ENCODE measurements around the gene OSTM1.
A peak's percentile ranks its signal among the peaks of the same experiment; 100 is the strongest.

OSTM1 gene

DNA sequence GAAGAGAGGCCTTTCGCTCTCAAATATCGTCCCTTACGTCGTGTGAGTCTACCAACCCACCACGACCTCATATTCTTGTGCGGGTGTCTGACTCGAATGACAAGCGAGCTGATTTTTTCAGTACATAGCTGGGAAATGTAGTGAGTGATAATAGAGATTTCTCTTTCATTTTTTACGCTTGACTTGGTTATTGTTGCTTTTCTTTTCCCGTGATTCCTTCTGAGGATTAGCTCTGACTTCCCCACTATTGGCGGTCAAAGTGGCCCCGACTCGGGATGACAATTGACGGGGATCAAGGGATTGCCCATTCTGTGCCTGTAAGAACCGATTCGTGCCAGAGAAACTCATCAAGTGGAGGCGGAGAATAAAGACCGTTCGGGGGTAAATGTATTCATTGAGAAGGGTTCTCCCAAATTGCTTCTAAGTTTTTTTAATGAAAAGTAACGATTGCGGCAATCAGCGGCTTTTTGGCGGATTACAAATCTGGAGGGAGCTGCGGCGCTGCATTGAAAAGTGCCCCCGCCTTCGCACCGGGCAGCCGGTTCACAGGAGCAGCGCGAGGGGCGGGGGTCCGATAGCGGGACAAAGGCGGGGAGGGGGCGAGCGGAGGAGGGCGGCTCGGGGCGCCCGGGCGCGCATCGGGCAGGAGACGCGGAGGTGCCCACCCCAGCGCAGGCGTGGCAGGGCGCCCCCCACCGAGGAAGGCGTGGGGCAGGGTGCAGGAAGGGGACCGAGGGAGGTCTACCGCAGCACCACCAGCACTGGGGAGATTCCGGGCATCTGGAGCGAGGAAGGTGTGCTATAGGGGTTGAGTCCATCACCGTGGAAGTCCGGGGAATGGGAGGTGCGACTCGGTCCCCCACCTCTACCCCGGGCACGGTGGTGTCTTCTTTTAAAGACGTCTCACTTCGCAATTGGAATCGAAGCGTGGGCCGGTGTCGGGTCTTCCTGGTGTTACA lies 44.5 kb upstream of the OSTM1 start:
- H3K36me3 ChIP-seq (ENCODE audit: insufficient read depth, insufficient read length, low read length) = no peaks in the 10 kb centered on the region
- no peak for TF ChIP-seq ZNF274 (IDR thresholded peaks at IDR 0.05; ENCODE audit: low read depth, low read length)
- no peak for TF ChIP-seq YY1 (IDR thresholded peaks at IDR 0.05; ENCODE audit: insufficient read depth, insufficient read length)
- TF ChIP-seq SUZ12 (IDR thresholded peaks at IDR 0.05; ENCODE audit: extremely low read depth, insufficient read depth, insufficient read length) = peak; percentile 23
- DNase-seq (ENCODE audit: low read depth, low spot score) = no peak
- H3K27me3 ChIP-seq (ENCODE audit: insufficient read depth, insufficient read length) = peaks cover 96% of the 10 kb centered on the region
- no peaks in the 10 kb centered on the region for H3K9me3 ChIP-seq (ENCODE audit: insufficient read depth, low read length)
- H3K4me1 ChIP-seq (ENCODE audit: insufficient read depth, insufficient read length) = peaks cover 12% of the 10 kb centered on the region
- peak overlapping the region; percentile 19 for H3K4me3 ChIP-seq (ENCODE audit: insufficient read length, low read depth)
- H3K9ac ChIP-seq (ENCODE audit: insufficient read length, low read depth) = peak overlapping the region; percentile 36

DNA sequence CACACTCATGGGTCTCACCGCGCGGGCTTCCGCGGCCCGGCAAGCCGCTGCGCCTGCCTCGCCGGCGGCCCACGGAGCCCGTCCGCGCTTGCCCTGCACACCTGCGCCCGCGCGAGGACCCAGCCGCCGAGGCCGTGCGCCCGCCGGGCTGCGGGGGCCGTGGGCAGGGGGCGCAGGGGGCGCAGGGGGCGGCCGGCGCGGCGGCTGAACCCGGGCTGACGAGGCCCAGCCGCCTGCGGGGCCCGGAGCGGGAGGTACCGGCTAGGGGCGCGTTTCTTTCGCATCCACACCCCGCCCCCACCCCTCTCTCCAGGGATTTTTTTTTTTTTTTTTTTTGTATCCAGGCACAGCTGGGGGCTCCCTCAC lies 43.8 kb upstream of the OSTM1 start:
- peaks cover 92% of the 10 kb centered on the region for H3K27me3 ChIP-seq (ENCODE audit: insufficient read depth, insufficient read length)
- peaks cover 10% of the 10 kb centered on the region for H3K4me1 ChIP-seq (ENCODE audit: insufficient read depth, insufficient read length)

DNA sequence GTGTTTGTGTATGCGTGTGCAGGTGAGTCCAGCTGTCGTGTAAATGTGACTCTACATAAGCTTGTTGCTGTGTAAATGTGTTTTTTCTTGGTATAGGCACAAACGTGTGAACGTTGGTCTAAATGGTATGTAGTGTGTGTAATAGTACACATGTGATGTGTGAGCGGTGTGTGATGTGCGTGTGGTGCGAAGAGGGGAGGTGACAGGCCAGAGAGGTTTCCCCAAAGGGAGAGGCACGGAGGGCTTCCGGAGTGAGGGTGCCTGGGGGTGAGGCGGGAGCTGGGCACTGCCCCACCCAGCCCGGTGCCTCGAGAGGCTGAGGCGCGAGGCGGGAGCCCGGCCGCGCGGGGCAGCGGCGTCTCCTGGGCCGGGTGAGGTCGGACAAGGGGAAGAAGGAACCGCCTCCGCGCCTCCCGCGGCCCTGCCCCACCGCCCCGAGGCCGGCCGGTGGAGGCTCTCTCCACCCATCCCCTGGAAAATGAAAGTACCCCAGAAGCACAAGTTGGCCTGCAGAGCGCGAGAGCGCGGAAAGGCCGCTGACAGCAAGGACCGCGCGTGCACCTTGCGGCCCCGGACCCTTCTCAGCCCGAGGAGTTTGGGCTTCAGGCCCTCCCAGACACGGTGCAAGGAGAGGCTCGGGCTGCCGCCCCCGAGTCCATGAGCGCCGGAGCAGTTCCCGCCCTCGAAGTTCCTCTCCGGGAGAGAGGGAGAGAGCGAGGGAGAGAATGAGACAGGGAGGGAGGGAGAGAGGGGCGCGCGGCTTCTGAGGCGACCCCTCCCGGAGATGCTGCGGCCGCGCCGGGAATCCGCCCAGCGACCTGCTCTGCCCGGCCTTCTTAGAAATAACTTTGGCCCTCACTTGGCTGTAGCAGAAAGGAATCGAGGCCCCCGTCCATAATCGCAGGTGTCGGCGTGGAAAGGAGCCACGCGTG lies 43.2 kb upstream of the OSTM1 start:
- Histone ChIP-seq H3K9ac (ENCODE audit: insufficient read length, low read depth) (no peak overlapping the region), H3K36me3 (ENCODE audit: insufficient read depth, insufficient read length, low read length) (no peaks in the 10 kb centered on the region), H3K4me1 (ENCODE audit: insufficient read depth, insufficient read length) (peaks cover 12% of the 10 kb centered on the region), H3K4me3 (ENCODE audit: insufficient read length, low read depth) (peak overlapping the region; percentile 28), H3K27me3 (ENCODE audit: insufficient read depth, insufficient read length) (peaks cover 92% of the 10 kb centered on the region), H3K9me3 (ENCODE audit: insufficient read depth, low read length) (no peaks in the 10 kb centered on the region)
- TF ChIP-seq YY1 (IDR thresholded peaks at IDR 0.05; ENCODE audit: insufficient read depth, insufficient read length) = no peak
- peak; percentile 99 for TF ChIP-seq SUZ12 (IDR thresholded peaks at IDR 0.05; ENCODE audit: extremely low read depth, insufficient read depth, insufficient read length)
- DNase-seq (ENCODE audit: low read depth, low spot score) = no peak

More for the DNA sequence above, 43.8 kb upstream of the OSTM1 start:
- Histone ChIP-seq H3K4me3 (ENCODE audit: insufficient read length, low read depth) (peak overlapping the region; percentile 28), H3K9me3 (ENCODE audit: insufficient read depth, low read length) (no peaks in the 10 kb centered on the region), H3K36me3 (ENCODE audit: insufficient read depth, insufficient read length, low read length) (no peaks in the 10 kb centered on the region), H3K9ac (ENCODE audit: insufficient read length, low read depth) (no peak overlapping the region)
- no peak for DNase-seq (ENCODE audit: low read depth, low spot score)
- TF ChIP-seq SUZ12 (IDR thresholded peaks at IDR 0.05; ENCODE audit: extremely low read depth, insufficient read depth, insufficient read length) = no peak
- no peak for TF ChIP-seq ZNF274 (IDR thresholded peaks at IDR 0.05; ENCODE audit: low read depth, low read length)
- TF ChIP-seq YY1 (IDR thresholded peaks at IDR 0.05; ENCODE audit: insufficient read depth, insufficient read length) = no peak

DNA sequence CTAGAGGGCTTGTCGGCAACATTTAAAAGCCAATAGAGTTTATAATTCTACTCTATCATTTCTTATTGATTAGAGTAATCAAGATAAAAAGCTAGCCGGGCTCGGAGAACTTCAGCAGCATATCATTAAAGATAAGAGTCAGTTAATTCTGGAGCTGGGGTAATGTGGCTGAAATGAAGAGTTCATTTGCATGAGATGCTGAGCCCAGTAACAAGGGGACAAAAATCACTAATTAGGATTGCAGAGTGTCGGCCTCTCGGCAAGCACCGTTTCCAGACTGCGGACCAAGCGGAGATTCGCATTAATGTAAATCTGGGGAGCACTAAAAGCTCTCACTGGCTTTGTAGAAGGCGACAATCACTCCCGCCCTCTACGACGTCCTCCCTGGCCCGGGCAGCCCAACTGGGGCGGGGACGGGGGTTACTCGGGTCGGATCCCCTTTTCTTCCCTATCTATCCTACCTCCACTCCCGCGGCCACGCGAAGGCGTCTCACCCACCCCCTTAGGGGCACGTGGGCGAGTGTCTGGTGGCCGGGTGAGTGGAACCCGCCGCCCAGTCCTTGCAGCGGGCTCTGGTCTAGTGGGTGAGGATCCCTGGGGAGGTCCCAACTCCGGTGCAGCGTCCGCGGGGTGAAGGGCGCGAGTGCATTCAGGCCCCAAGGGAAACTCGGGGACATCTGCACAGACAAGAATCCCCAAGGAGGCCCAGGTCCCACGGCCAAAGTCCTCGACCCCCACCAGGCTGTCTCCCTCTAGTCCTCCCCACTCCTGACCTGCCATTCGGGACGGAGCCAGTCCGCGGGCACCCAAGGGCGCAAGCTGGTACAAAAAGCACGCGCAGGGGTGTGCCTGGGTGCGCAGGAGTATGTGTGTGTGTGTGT lies 42.2 kb upstream of the OSTM1 start:
- DNase-seq (ENCODE audit: low read depth, low spot score) = no peak
- TF ChIP-seq ZNF274 (IDR thresholded peaks at IDR 0.05; ENCODE audit: low read depth, low read length) (no peak), YY1 (IDR thresholded peaks at IDR 0.05; ENCODE audit: insufficient read depth, insufficient read length) (no peak), SUZ12 (IDR thresholded peaks at IDR 0.05; ENCODE audit: extremely low read depth, insufficient read depth, insufficient read length) (no peak)
- Histone ChIP-seq H3K27me3 (ENCODE audit: insufficient read depth, insufficient read length) (peaks cover 93% of the 10 kb centered on the region), H3K36me3 (ENCODE audit: insufficient read depth, insufficient read length, low read length) (no peaks in the 10 kb centered on the region), H3K9me3 (ENCODE audit: insufficient read depth, low read length) (no peaks in the 10 kb centered on the region), H3K4me3 (ENCODE audit: insufficient read length, low read depth) (no peak overlapping the region), H3K4me1 (ENCODE audit: insufficient read depth, insufficient read length) (peaks cover 12% of the 10 kb centered on the region), H3K9ac (ENCODE audit: insufficient read length, low read depth) (no peak overlapping the region)

DNA sequence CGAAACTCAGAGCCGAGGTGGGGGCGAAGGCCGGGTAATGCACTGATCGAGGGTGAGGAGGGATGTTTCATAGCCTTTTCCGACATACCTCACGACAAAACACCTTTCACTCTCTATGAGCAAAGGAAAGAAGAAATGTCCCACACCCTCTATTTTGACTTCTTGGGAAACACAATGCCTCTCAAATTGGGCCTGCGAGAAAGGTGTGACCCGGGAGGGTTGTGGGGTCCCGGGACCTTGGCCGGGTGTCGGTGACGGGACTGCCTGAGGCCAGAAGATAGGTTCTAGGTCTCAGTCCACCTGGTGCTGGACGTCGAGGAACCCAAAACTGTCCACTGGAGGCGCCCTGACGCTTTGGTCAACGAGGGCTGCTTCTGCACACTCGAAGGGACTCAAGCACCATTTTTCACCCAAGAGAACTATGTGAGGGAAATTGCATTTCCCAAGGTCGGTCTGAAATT lies 41.1 kb upstream of the OSTM1 start:
- DNase-seq (ENCODE audit: low read depth, low spot score) = no peak
- no peaks in the 10 kb centered on the region for H3K9me3 ChIP-seq (ENCODE audit: insufficient read depth, low read length)
- H3K4me1 ChIP-seq (ENCODE audit: insufficient read depth, insufficient read length) = peaks cover 12% of the 10 kb centered on the region
- peak overlapping the region; percentile 50 for H3K9ac ChIP-seq (ENCODE audit: insufficient read length, low read depth)
- H3K4me3 ChIP-seq (ENCODE audit: insufficient read length, low read depth) = peak overlapping the region; percentile 42
- peaks cover 88% of the 10 kb centered on the region for H3K27me3 ChIP-seq (ENCODE audit: insufficient read depth, insufficient read length)
- no peak for TF ChIP-seq SUZ12 (IDR thresholded peaks at IDR 0.05; ENCODE audit: extremely low read depth, insufficient read depth, insufficient read length)
- TF ChIP-seq YY1 (IDR thresholded peaks at IDR 0.05; ENCODE audit: insufficient read depth, insufficient read length) = no peak
- no peak for TF ChIP-seq ZNF274 (IDR thresholded peaks at IDR 0.05; ENCODE audit: low read depth, low read length)
- H3K36me3 ChIP-seq (ENCODE audit: insufficient read depth, insufficient read length, low read length) = no peaks in the 10 kb centered on the region

DNA sequence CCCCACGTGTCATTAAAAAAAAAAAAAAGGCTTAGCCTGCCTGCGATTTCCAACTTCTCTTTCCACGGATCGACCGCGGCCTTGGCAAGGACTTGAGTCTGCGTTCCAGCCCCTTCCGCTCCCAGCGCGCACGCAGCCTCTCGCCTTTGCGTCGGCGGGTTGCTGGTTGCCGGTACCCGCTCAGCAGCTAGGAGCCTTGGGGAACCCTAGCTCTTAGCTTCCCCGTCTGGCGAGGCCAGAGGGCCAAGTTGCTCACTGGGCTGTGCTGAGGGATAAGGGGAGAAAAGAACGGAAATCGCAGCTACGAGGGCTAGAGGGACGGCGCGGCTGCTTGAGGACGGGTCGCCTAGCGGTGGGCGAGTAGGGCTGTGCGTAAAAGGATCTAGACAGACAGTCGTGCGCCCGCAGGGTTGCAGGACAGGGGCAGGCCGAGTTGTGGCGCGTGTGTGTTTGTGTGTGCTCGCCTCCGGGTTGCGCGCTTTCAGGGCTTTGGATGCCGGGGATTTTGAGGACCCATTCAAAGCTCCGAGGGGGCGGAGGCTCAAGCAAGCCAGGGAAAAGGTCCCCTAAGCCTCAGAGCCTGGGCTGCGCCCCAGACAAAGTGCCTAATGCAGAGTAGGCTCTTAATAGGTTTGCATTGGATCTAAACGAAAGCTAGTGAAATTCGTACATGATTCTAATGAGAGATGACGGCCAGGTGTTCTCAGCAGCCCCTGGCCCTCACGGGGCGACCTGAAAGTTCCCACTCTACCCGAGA lies 40.5 kb upstream of the OSTM1 start:
- peak overlapping the region; percentile 50 for H3K9ac ChIP-seq (ENCODE audit: insufficient read length, low read depth)
- no peaks in the 10 kb centered on the region for H3K9me3 ChIP-seq (ENCODE audit: insufficient read depth, low read length)
- DNase-seq (ENCODE audit: low read depth, low spot score) = no peak
- H3K27me3 ChIP-seq (ENCODE audit: insufficient read depth, insufficient read length) = peaks cover 82% of the 10 kb centered on the region
- H3K4me1 ChIP-seq (ENCODE audit: insufficient read depth, insufficient read length) = peaks cover 12% of the 10 kb centered on the region
- H3K36me3 ChIP-seq (ENCODE audit: insufficient read depth, insufficient read length, low read length) = no peaks in the 10 kb centered on the region
- TF ChIP-seq SUZ12 (IDR thresholded peaks at IDR 0.05; ENCODE audit: extremely low read depth, insufficient read depth, insufficient read length) = peak; percentile 45
- no peak for TF ChIP-seq YY1 (IDR thresholded peaks at IDR 0.05; ENCODE audit: insufficient read depth, insufficient read length)
- H3K4me3 ChIP-seq (ENCODE audit: insufficient read length, low read depth) = peak overlapping the region; percentile 42
